Measurements from ENCODE around the gene APBB1IP.
A peak's percentile ranks its signal among the peaks of the same experiment; 100 is the strongest.
"Not testable (repeated sequence)": the region's sequence is repeated elsewhere in the genome, so short reads cannot be mapped to it uniquely, and the experiment has no call there.

Gene APBB1IP

DNA sequence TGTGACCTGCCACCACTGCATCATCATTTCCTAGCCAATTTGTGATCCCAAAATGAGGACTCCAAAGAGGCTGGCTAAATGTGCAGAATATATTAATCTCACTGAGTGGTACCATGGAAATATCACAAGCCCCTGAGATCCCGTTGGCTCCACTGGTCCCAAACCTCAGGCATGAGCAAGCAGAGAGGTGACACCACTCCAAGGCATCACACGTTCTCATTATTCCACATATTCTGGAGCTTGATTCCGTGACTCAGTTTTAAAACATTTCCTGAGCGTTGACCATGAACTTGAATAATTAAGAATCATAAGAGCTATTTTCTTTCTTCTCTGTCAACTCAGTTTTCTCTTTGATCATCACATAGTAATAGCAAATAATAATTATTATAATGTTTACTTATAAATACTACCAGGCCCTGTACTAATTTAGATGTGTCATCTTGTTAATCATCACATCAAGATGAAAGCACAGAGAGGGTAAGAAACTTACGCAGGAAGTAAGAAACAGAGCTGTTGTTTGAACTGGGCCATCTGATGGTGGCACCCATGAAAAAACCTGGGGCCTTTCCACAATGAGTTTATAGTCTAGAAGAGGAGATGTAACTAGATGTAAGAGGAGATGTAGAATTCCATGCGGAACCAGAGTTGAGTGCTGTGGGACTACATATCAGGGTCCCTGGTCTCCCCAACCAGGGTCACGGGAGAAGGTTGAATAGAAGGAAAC lies 3.5 kb downstream of the APBB1IP start:
- no peak for DNase-seq (ENCODE audit: low read depth in 2 of 2)

DNA sequence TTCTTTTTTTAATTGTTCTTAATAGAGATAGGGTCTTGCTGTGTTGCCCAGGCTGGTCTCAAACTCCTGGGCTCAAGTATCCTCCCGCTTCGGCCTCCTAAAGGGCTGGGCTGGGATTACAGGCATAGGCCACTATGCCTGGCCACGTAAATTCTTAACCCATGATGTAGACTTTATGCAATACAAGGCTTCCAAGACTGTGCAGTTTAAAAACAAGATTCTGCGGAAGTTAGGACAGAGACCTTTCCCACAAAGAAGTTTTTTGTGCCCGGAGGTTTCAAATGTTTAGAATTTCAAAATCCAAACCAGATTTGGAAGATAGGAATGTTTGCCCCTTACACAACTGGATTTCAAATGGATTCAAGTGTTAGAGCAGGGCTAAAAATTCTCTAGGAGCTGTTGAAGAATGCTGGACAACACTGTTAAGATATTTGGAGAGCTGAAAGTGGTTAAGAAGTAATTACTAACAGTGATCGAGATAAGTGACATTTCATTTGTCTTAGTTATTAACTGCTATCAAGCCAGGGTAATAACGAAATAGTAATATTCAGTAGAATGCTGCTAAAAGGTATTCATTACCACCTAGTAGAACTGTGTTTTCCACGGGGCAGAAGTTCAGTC lies 7.4 kb downstream of the APBB1IP start:
- DNase-seq (ENCODE audit: low read depth in 2 of 2), result no peak

- no peak for DNase-seq (ENCODE audit: low read depth in 2 of 2)
These were observed 8.1 kb downstream of the APBB1IP start for GRCh38 chr10:26446258-26446657.

DNA sequence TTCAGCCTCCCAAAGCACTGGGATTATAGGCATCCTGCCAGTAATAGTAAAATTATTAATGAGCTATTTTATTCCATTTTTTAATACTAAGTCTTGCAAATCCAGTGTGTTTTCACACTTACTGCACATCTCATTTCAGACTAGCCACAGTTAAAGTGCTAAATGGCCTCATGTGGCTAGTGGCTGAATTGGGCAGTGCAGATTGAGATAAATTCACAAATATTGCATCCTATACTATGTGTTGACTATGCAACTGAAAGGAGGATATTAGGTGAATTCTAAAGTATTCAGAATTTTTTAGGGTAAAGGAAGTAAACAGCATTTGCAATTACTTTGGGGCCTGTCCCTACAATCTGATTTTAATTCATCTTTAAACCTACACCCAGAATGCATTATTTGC lies 10.2 kb downstream of the APBB1IP start:
- no peak for DNase-seq (ENCODE audit: low read depth in 2 of 2)

- DNase-seq (ENCODE audit: low read depth in 2 of 2), result peak in 1 of 2 donors; percentile 32
These were observed 10.7 kb downstream of the APBB1IP start for GRCh38 chr10:26448706-26449435.

- DNase-seq (ENCODE audit: low read depth in 2 of 2), result no peak
These were observed 11.6 kb downstream of the APBB1IP start for GRCh38 chr10:26449726-26450125.

DNA sequence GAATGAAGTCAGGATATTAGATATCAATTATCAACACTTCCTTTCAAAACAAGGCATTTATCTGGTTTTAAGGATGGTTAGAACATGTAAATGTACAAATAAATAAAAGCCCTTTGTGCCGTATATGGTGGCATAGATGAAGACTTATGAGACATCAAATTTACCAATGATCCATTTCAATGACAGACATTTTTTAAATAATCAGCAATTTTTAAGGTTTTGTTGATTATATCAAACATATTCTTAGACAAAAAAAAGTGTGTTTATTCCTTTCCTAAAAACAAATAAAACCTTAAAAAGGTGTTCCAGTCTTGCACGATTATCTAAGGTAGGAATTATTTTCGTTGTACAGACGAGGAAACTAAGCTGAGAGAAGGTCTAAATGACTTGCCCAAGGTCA lies 13.8 kb downstream of the APBB1IP start:
- DNase-seq (ENCODE audit: low read depth in 2 of 2), result no peak

DNA sequence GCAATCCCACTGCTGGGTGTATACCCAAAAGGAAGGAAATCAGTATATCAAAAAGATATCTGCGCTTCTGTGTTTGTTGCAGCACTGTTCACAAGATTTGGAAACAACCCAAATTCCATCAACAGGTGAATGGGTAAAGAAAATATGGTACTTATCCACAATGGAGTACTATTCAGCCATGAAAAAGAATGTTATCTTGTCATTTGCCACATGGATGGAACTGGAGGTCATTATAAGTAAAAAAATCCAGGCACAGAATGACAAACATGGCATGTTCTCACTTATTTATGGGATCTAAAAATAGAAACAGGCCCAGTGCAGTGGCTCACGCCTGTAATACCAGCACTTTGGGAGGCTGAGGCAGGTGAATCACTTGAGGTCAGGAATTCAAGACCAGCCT lies 15.7 kb downstream of the APBB1IP start:
- DNase-seq (ENCODE audit: low read depth in 2 of 2), result no peak

GRCh38 chr10:26454891-26455290 lies 16.8 kb downstream of the APBB1IP start:
- no peak for DNase-seq (ENCODE audit: low read depth in 2 of 2)

- DNase-seq (ENCODE audit: low read depth in 2 of 2), result no peak
These were observed 17.6 kb downstream of the APBB1IP start for GRCh38 chr10:26455567-26456315.

- DNase-seq (ENCODE audit: low read depth in 2 of 2), result no peak
These were observed 18.9 kb downstream of the APBB1IP start for GRCh38 chr10:26457088-26457487.

GRCh38 chr10:26460736-26461135 lies 22.6 kb downstream of the APBB1IP start:
- no peak for DNase-seq (ENCODE audit: low read depth in 2 of 2)

DNA sequence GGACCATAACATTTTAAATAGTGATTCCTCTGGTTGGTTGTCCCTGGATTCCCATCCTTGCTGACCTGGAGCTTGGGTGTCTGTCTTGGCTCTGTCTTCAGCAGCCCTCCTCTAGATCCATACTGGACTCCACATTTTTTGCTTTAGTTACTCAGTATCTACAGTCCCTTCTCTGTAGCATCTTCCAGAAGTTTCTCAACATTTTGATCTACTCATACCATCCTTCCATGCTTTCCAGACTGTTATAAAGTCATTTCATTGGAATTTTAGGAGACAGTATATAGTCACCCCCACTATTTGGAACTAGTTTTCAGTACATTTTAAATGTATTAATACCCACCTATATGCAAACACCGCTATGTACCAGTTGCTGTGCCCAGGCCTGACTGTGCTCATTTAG lies 25.8 kb downstream of the APBB1IP start:
- DNase-seq (ENCODE audit: low read depth in 2 of 2), result no peak

DNA sequence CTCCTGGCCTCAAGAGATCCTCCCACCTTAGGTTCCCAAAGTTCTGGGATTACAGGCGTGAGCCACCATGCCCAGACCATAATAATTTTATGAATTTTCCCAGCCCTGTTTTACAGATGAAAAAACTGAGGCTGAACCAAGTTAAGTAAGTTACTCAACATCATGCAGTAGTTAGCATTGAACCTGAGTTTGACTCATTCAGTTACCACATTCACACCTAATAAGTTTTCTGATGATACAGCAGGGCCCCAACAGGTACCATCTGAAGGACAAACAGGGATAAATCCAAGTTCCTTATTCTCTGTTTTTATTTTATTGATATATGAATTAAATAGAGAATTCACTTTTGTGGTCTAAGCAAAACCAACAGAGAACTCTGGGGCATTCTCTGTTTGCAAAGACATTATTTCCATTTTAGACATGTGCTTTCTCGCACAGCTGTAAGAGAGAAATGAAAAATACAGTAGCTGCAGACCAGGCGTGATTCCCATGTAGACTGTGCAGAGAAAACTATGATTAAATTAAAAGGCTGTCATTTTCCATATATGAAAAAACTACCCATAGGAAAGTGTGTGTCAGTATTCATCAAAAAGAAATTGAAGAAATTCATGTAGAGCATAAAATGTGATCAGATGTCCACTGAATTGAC lies 26.6 kb downstream of the APBB1IP start:
- no peak for DNase-seq (ENCODE audit: low read depth in 2 of 2)

GRCh38 chr10:26466531-26466930 lies 28.4 kb downstream of the APBB1IP start:
- not testable (repeated sequence) for DNase-seq (ENCODE audit: low read depth in 2 of 2)

DNA sequence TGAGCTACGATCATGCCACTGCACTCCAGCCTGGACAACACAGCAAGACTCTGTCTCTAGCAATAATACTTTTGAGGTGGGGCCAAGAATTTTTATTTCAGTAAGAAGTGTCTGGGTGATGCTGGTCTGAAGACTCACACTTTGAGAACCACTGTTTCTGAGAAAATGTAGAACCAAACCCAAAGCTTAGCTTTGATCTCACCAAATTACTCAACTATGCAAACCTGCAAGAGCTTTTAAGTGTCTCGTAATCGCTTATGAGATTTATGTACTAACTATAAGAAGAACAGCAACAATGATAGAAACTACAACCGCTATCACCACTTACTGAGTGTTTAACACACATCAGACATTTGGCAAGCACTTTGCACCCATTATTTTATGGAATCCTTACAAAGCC lies 29.5 kb downstream of the APBB1IP start:
- no peak for DNase-seq (ENCODE audit: low read depth in 2 of 2)

- no peak for DNase-seq (ENCODE audit: low read depth in 2 of 2)
These were observed 30.1 kb downstream of the APBB1IP start for GRCh38 chr10:26468291-26468690.

DNA sequence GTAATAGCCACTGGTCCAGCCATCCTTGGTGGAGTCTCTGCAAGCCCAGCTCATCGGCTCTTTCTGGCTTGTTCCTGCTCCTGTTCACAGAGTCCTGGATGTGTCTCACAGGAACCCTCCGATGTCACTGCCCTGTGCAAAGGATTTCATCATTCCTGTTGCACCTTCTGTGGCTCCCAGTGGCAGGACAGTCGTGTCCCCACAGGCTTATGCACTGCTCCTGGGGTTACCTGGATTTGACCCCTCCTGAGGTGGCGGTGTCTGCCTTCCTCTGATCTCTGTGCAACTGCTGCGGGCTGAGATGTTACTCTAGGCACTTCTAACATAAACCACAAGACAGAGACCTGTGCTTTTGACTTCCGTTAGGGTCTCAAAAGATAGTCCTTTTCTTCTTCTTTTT lies 30.6 kb downstream of the APBB1IP start:
- DNase-seq (ENCODE audit: low read depth in 2 of 2), result no peak

GRCh38 chr10:26472492-26472778 lies 34.3 kb downstream of the APBB1IP start:
- DNase-seq (ENCODE audit: low read depth in 2 of 2), result no peak

- no peak for DNase-seq (ENCODE audit: low read depth in 2 of 2)
These were observed 35.9 kb downstream of the APBB1IP start for GRCh38 chr10:26474026-26474425.

DNA sequence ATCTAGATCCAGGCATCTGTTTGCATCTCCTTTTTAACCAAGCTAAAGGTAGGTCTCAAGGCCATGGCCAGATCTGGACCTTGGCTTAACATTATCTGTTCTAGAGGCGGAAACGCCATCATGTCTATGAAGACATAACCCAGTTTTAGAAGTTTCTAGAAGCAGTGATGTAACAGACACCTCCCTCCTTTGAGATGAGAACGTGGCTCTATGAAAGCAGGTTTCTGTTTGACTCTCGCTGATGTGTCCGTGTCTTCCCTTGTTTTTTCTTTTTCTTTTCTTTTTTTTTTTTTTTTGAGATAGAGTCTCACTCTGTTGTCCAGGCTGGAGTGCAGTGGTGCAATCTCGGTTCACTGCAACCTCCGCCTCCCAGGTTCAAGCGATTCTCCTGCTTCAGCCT lies 36.7 kb downstream of the APBB1IP start:
- DNase-seq (ENCODE audit: low read depth in 2 of 2), result not testable (repeated sequence)

GRCh38 chr10:26475386-26475785 lies 37.2 kb downstream of the APBB1IP start:
- no peak for DNase-seq (ENCODE audit: low read depth in 2 of 2)
